Cardiac muscle cell (in vitro differentiated cells and primary cell): ENCODE data around the gene TMPRSS12. TPM values are rescaled to one million over a fixed set of nuclear protein-coding genes. Genes with fewer than 3 reads are reported as not detected.
"Not testable (repeated sequence)": the region's sequence is repeated elsewhere in the genome, so short reads cannot be mapped to it uniquely, and the experiment has no call there.

ENCODE experiments used
- DNase-seq, 2 donors: peaks; one replicate each; pipeline versions ENCODE4 v3.0.0 to v3.0.0-alpha.2; 2010 to 2017; ENCODE audit warnings: low read depth in 1 of 2, low spot score in 1 of 2
- H3K27ac ChIP-seq: fragments of 200-600 bp; sonication (generic); 2 replicates; pipeline ENCODE4 v1.5.1; 2016
- H3K27me3 ChIP-seq: fragments of 200-600 bp; sonication (generic); 2 replicates; pipeline ENCODE4 v1.6.0; 2016; ENCODE audit warnings: control low read depth
- H3K36me3 ChIP-seq: fragments of 200-600 bp; sonication (generic); 2 replicates; pipeline ENCODE4 v1.5.1; 2016; ENCODE audit warnings: control low read depth
- H3K4me1 ChIP-seq: fragments of 200-600 bp; sonication (generic); 2 replicates; pipeline ENCODE4 v1.8.1; 2017; ENCODE audit warnings: low read depth, mild to moderate bottlenecking, mixed run types
- H3K4me3 ChIP-seq: fragments of 200-600 bp; sonication (generic); 2 replicates; pipeline ENCODE4 v1.5.1; 2016; ENCODE audit warnings: mild to moderate bottlenecking
- H3K9me3 ChIP-seq: fragments of 200-600 bp; sonication (generic); 2 replicates; pipeline ENCODE4 v1.5.1; 2017; ENCODE audit warnings: low read depth, mild to moderate bottlenecking, control low read depth
- CTCF ChIP-seq: IDR thresholded peaks from 2 replicates; pipeline ENCODE4 v1.5.1; 2012; ENCODE audit warnings: low read depth, mild to moderate bottlenecking, low read length
- polyA plus RNA-seq: library from polyadenylated mRNA; unstranded; fragments of >200 nt; fragmentation: Nextera tagmentation; extraction: Ambion mirVana; gene quantifications from 2 replicates; pipeline ENCODE4 v1.2.1, GENCODE V29; 2016
- total RNA-seq: library from RNA; depleted of rRNA; stranded (reverse); fragments of >200 nt; gene quantifications from 2 replicates; pipeline ENCODE4 v1.2.3, GENCODE V29; 2016

TMPRSS12 gene
- total and polyA plus RNA-seq, 2 experiments from 2014 or later: not detected

GRCh38 chr12:50865266-50865665, 22.5 kb downstream of the TMPRSS12 start:
- no peaks in the 10 kb centered on the region for H3K9me3 ChIP-seq
- no peaks in the 10 kb centered on the region for H3K4me1 ChIP-seq
- no peaks in the 10 kb centered on the region for H3K36me3 ChIP-seq
- no peak for TF ChIP-seq CTCF
- H3K27me3 ChIP-seq: no peaks in the 10 kb centered on the region
- no peak for DNase-seq
- H3K4me3 ChIP-seq: no peak overlapping the region
- H3K27ac ChIP-seq: no peak overlapping the region

- not testable (repeated sequence) for H3K9me3 ChIP-seq, H3K4me1 ChIP-seq, H3K36me3 ChIP-seq, H3K27ac ChIP-seq, DNase-seq, H3K27me3 ChIP-seq, H3K4me3 ChIP-seq
Measured at GRCh38 chr12:50868881-50869280, 26.2 kb downstream of the TMPRSS12 start.

- H3K4me1 ChIP-seq: no peaks in the 10 kb centered on the region
- no peaks in the 10 kb centered on the region for H3K27me3 ChIP-seq
- H3K9me3 ChIP-seq: no peaks in the 10 kb centered on the region
- no peak for TF ChIP-seq CTCF
- no peak overlapping the region for H3K4me3 ChIP-seq
- no peaks in the 10 kb centered on the region for H3K36me3 ChIP-seq
- DNase-seq: no peak
- H3K27ac ChIP-seq: no peak overlapping the region
Measured at GRCh38 chr12:50882563-50882962, 39.8 kb downstream of the TMPRSS12 start.

- H3K4me1 ChIP-seq: no peaks in the 10 kb centered on the region
- no peak overlapping the region for H3K4me3 ChIP-seq
- no peak for TF ChIP-seq CTCF
- H3K27me3 ChIP-seq: no peaks in the 10 kb centered on the region
- H3K27ac ChIP-seq: no peak overlapping the region
- no peak for DNase-seq
- H3K9me3 ChIP-seq: no peaks in the 10 kb centered on the region
- no peaks in the 10 kb centered on the region for H3K36me3 ChIP-seq
Measured at GRCh38 chr12:50887191-50887590, 44.5 kb downstream of the TMPRSS12 start.

GRCh38 chr12:50888666-50889065, 45.9 kb downstream of the TMPRSS12 start:
- TF ChIP-seq CTCF: no peak
- DNase-seq: no peak
- no peaks in the 10 kb centered on the region for H3K4me1 ChIP-seq
- H3K36me3 ChIP-seq: no peaks in the 10 kb centered on the region
- no peaks in the 10 kb centered on the region for H3K9me3 ChIP-seq
- H3K4me3 ChIP-seq: no peak overlapping the region
- H3K27ac ChIP-seq: no peak overlapping the region
- H3K27me3 ChIP-seq: no peaks in the 10 kb centered on the region

GRCh38 chr12:50894241-50894640, 51.5 kb downstream of the TMPRSS12 start:
- TF ChIP-seq CTCF: no peak
- Histone ChIP-seq H3K4me3 (no peak overlapping the region), H3K27me3 (no peaks in the 10 kb centered on the region), H3K36me3 (no peaks in the 10 kb centered on the region), H3K9me3 (no peaks in the 10 kb centered on the region), H3K4me1 (no peaks in the 10 kb centered on the region), H3K27ac (no peak overlapping the region)
- DNase-seq: no peak
